EL (cell line): Measurements from ENCODE around the gene KIF14.

Source experiments
- DNase-seq: peaks from one replicate; pipeline ENCODE4 v3.0.0-alpha.2; 2016

KIF14 gene

DNA sequence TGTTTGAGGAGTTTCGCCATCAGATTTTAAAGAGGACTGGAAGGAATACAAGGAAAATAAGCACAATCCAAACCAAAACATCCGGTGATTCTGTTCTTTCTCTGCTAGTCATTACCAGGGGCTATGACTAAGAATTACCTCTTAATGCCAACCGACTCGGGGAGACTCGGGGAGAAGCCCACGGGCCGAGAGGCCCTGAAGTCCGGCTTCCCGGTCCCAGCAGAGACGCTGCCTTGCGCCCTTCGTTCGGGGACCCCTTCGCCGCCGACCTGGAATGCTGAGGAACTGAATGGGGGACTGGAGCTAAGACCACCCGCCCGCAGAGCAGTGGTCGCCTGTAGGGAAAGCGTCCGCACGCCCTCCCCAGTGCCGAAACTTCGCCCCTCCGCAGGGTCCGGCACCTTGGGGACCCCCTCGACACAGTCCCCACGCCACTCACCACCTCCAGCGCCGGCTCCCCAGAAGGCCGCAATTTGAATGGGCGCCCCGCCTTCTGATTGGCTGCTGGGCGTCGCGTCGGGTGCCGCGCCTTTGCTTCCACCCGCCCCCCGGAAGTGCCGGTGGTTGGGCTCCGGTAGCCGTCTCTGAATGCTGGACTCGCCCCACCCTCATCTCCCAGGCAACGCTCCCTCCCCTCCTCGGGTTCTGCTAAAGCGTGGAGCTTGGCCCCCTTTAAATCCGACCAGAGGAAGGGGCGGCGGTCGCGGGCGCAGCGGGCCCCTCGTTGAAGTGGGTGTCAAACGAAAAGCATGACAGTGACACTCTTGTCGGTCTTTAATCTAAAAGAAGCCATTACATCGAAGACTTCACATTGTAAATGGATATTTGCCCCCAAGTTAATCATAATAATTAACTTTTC is at the start of gene KIF14:
Gene KIF14 (minus strand): TSS at position 479 of the 859 bp plus-strand sequence. CDS start 2,028 bp downstream, outside the sequence.
- peak; percentile 92 for DNase-seq

- peak; percentile 98 for DNase-seq
These were observed 49.0 kb upstream of the KIF14 start, which contains the start of gene DDX59 for GRCh38 chr1:200669314-200670241. Gene DDX59, minus strand, starts transcription at chr1:200669907. Its CDS starts 3,167 bp downstream, at chr1:200666740.

DNA sequence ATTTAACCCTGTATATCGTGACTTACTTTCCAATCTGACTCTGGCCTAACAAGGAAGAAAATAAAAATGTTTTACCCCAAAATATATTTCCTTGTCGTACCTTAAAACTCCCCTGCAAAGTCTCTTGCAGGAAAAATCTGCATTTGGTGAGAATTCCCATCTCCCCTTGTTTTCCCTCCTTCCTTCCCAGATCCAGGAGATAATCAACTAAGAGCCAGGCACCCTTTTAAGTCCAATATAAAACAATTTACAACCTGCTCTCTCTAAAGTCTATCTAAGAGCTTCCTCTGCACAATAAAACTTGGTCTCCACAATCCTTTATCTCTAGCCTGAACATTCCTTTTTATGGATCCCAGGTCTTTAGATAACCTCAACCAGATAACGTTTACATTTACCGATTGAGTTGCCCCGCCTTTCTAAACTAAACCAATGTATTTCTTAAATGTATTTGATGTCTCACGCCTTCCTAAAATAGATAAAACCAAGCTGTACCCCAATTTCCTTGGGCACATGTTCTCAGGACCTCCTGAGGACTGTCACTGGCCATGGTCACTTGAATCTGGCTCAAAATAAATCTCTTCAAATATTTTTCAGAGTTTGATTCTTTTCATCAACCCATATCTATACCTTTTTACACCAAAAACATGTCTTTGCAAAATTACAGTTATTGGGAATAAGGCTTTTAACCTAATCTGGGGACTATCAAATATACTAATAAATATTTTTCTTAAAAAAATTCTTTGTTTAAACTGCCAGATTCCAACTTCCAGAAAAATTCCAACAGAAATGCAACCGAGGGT is 48.2 kb upstream of the KIF14 start:
- no peak for DNase-seq

- DNase-seq, result no peak
These were observed 45.8 kb upstream of the KIF14 start for GRCh38 chr1:200666309-200666708.

DNA sequence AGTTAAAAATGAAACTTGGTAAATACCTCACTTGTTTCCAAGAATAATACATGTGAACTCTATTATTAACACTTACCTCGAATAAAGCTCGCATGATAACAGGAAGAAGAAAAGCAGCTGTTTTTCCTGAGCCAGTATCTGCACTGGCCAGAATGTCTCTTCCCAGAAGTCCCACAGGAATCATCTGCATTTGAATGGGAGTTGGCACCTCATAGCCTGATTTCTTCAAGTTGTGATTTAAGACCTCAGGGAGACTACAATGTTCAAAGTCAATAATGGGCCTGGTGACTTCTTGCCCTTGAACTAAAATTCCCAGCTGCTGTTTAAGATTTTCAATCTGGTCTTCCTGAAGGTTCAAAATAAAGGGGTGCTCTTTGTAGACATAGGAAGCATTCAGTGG is 45.3 kb upstream of the KIF14 start:
- no peak for DNase-seq

DNA sequence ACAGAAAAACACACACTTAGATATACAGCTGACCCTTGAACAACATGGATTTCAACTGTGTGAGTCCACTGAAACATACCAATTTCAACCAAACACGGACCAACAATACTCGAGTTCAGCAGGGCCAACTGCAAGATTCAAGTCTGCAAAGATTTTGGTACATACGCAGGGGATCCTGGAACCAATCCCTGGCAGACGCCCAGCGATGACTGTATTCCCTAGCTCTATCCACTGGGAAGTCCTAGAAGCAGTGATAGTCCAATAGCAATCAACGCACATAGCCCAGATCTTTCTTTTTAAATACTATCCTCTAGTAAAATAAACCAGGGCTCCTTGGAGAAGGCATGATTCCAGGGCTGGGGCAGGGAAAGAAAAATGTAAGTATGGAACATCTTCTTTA is 40.2 kb upstream of the KIF14 start:
- DNase-seq, result no peak

DNA sequence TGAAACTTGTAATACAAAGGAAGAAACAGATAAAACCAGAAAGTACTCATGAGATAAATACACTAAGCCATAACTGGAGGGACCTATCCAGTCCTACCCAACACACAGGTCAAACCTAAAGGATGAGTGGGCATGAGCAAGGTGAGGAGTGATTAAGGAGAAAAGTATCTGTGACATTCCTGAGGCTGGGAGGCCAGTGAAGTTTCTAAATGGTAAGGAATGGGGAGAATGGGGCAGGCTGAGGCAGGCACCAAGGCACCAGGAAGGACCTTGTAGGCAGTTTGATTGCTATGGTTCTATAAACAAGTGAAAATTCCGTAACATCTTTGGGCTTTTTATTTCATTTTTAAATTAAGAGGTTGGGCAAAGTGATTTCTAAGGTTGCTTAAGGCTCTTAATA is 38.7 kb upstream of the KIF14 start:
- peak; percentile 59 for DNase-seq

DNA sequence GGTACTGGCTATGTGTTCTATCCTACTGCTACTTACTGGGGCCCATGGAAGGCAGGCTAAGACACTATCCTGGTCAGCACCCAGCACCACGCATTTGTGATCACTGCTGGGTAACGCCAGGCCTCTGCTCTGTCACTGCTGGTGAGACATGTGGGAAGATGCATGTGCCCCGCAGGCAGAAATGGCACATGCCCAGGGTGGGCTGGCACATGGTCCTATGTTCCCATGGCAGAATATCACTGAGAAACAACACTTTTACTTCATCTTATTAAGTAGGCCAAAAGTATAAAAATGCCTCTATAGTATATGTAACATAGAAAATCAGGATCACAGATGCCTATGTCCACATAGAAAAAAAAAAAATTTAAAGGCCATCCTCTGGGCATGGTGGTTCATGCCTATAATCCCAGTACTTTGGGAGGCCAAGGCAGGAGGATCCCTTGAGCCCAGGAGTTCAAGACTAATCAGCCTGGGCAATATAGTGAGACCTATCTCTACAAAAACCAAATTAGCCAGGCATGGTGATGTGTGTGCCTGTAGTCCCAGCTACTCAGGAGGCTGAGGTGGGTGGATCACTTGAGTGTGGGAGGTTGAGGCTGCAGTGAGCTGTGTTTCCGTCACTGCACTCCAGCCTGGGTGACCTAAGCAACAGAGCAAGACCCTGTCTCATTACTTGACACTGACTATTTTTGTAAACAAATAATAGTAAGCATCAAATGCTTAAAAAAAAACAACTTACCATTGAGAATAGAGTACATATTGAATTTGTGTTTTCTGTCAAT is 37.7 kb upstream of the KIF14 start:
- DNase-seq, result no peak

GRCh38 chr1:200654660-200655059 is 34.1 kb upstream of the KIF14 start:
- DNase-seq, result no peak

- DNase-seq, result no peak
These were observed 32.5 kb upstream of the KIF14 start for GRCh38 chr1:200653022-200653462.

DNA sequence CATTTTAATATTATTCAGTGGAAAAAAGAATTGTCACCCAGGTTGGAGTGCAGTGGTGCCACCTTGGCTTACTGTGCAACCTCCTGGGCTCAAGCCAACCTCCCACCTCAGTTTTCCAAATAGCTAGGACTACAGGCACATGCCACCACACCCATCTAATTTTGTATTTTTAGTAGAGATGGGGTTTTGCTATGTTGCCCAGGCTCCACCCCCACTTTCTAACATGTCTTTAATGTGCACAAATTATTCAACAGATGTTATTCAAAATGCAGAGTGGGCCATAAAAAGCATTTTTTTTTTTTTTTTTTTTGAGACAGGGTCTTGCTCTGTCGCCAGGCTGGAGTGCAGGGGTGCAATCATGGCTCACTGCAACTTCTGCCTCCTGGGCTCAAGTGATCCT is 31.8 kb upstream of the KIF14 start:
- DNase-seq, result no peak

GRCh38 chr1:200646515-200646914 is 26.0 kb upstream of the KIF14 start:
- DNase-seq, result no peak

DNA sequence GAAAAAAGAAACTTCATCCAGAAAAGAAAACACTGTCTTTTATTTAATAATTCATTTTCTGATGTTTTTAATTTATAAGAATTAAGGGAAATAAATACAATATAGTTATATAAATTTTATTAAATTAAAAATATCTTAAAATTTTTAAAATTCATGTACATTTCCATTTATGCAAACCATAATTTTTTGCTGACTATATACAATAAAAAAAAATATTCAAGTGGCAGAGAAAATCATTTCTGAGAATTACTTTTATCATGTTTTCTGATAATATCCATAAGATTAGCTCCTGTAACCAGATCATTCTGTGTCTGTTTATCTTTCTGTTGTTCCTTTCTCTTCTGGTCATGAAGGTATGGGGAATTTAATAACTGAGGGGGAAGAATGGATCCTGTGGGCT is 23.5 kb upstream of the KIF14 start:
- no peak for DNase-seq

GRCh38 chr1:200642481-200642880 is 21.9 kb upstream of the KIF14 start:
- no peak for DNase-seq

- DNase-seq, result no peak
These were observed 20.4 kb upstream of the KIF14 start for GRCh38 chr1:200640963-200641401.

DNA sequence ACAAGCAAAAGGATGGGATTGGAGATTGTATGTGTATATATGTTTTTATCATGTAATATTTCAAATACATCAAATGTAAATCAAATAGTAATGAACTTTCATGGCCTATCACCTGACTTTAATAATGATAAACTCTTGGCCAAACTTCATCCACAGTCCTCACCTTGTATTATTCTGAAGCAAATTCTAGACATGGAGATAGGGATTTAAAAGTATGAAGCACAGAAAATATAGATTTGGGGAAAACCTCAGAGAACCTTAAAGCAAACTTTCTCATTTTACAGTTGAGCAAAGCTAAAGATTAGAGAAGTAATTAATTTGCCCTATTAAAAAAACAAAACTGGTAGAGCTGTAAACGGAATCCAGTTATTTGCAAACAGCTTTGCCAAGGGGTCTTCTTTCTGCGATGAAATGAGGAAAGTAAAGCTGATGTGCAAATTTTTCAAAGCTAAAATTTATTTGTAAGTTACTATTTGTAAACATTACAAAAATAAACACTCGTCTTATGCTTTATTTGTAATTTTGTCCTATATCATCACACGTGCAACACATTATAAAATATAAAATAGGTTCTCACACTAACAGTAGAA is 19.9 kb upstream of the KIF14 start:
- DNase-seq, result no peak

- DNase-seq, result no peak
These were observed 17.5 kb upstream of the KIF14 start for GRCh38 chr1:200638073-200638472.

GRCh38 chr1:200636681-200637080 is 16.1 kb upstream of the KIF14 start:
- no peak for DNase-seq

GRCh38 chr1:200634261-200635122 is 13.9 kb upstream of the KIF14 start:
- no peak for DNase-seq

- no peak for DNase-seq
These were observed 10.8 kb upstream of the KIF14 start for GRCh38 chr1:200631375-200631774.
